HUES6 (cell line): ENCODE data around the gene MINAR1.

Experiments used
- H3K27ac ChIP-seq: 2 replicates; pipeline ENCODE4 v1.7.0; 2013; ENCODE audit warnings: low read depth, mild to moderate bottlenecking, low read length, inconsistent platforms
- H3K27me3 ChIP-seq: 2 replicates; pipeline ENCODE4 v1.6.1; 2013; ENCODE audit warnings: low read length; ENCODE audit not compliant: control insufficient read depth, insufficient read depth
- H3K36me3 ChIP-seq: 2 replicates; pipeline ENCODE4 v1.6.1; 2013; ENCODE audit warnings: low read length; ENCODE audit not compliant: control insufficient read depth, insufficient read depth
- H3K4me1 ChIP-seq: 2 replicates; pipeline ENCODE4 v1.6.1; 2013; ENCODE audit warnings: low read length; ENCODE audit not compliant: control insufficient read depth, insufficient read depth
- H3K4me3 ChIP-seq: 2 replicates; pipeline ENCODE4 v1.5.1; 2013; ENCODE audit warnings: low read depth, low read length
- H3K9ac ChIP-seq: one replicate; pipeline ENCODE4 v1.6.1; 2013; ENCODE audit warnings: mild to moderate bottlenecking, low read length
- H3K9me3 ChIP-seq: 2 replicates; pipeline ENCODE4 v1.6.1; 2013; ENCODE audit warnings: low read depth, low read length; ENCODE audit not compliant: control insufficient read depth, insufficient read depth

The MINAR1 gene, protein sequence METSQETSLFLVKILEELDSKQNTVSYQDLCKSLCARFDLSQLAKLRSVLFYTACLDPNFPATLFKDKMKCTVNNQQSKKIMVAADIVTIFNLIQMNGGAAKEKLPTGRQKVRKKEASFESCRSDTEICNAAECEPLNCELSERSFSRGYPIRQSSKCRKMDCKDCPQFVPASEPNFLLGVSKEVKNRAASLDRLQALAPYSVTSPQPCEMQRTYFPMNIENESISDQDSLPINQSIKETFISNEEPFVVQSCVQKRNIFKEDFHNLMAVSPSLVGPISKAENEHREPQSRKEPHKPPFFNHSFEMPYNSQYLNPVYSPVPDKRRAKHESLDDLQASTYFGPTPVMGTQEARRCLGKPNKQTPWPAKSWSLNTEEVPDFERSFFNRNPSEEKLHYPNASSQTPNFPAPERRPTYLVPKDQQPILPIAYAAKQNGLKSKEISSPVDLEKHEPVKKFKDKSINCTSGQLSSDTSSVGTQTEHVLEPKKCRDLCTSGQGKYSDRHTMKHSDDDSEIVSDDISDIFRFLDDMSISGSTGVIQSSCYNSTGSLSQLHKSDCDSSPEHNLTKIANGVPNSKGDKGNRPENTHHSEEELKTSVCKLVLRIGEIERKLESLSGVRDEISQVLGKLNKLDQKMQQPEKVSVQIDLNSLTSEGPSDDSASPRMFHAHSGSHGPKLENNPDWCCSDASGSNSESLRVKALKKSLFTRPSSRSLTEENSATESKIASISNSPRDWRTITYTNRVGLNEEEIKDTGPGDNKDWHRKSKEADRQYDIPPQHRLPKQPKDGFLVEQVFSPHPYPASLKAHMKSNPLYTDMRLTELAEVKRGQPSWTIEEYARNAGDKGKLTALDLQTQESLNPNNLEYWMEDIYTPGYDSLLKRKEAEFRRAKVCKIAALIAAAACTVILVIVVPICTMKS

DNA sequence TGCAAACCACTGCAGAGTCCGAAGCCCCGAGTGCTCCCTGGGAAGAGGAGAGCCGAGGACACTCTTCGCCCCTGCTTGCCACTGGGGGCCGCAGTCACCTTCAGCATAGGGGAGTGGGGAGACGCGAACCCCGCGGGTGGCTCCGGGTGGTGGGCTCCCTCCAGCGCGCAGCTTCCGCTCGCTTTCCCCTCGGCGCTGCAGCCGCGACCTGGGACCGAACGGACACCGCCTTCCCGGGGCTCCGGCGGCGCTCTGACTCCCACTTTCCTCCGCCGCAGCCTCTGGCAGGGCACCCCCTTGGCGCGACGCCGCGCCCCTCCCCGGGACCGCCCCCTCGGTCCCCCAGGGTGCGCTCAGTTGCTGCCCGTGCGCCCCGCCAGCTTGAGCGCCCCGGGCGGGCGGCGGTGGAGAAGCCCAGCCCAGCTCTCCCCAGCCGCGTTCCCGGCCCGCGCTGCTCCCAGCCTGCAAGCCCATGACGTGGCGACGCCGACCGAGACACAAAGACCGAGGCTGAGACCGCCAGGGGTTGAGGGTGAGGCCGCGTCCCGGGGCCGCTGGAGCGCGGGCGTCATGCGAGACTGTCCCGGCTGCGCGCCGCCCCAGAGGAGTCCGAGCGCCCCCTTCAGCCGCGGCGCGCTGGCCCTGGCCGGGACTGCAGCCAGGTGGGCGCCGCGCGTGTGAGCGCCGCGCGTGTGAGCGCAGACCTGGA is at the start of gene MINAR1:
Gene MINAR1 (plus strand): TSS at position 701 of the 709 bp plus-strand sequence. CDS start 23,812 bp downstream, outside the sequence.
- Histone ChIP-seq H3K4me3 (peak within 1 kb of the TSS; percentile 73), H3K4me1 (peaks cover 18% of the 10 kb centered on the region), H3K27ac (no peak within 1 kb of the TSS), H3K9me3 (no peaks in the 10 kb centered on the region), H3K27me3 (peaks cover 90% of the 10 kb centered on the region), H3K9ac (peak within 1 kb of the TSS; percentile 67), H3K36me3 (no peaks in the 10 kb centered on the region)

DNA sequence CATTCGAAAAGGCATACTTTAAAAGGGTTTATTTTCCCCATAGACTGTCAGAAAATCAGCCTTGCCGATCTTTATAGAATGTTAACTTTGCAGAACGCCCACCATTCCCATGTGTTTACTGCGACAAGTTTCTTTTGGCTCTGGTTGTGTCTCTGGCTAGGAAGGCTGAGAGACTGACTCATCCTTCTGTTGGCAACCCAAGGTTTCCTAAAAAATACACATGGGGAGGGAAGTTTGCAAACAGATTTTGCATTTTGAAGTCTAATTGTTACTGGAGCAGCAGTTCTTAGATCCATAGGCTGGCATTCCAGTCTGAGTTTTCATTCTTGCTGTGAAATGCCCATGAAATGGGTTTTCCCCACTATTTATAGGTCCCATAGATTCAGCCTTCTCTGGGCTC is 37.9 kb upstream of the MINAR1 start:
- Histone ChIP-seq H3K9ac (no peak overlapping the region), H3K36me3 (no peaks in the 10 kb centered on the region), H3K9me3 (no peaks in the 10 kb centered on the region), H3K4me1 (no peaks in the 10 kb centered on the region), H3K4me3 (no peak overlapping the region), H3K27ac (no peak overlapping the region), H3K27me3 (no peaks in the 10 kb centered on the region)

DNA sequence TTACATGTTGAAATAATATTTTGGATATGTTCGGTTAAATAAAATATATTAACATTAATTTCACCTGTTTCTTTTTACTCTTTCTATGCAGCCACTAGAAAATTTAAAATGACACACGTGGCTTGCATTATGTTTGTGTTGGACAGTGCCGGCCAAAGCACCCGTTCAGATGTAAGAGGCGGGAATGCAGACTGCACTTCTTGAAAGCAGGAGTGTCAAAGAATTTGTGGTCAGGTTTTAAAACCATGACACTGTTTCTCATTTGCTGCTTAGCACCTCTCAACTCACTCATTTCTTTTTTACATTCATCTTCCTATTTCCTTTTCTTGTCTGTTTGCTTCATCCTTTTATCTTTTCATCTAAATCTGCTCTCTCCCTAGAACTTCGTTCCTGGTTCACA is 35.3 kb upstream of the MINAR1 start:
- Histone ChIP-seq H3K27me3 (no peaks in the 10 kb centered on the region), H3K9me3 (no peaks in the 10 kb centered on the region), H3K4me3 (no peak overlapping the region), H3K4me1 (peaks cover 6% of the 10 kb centered on the region; the same call in 1 of the 2 replicates), H3K27ac (no peak overlapping the region), H3K9ac (no peak overlapping the region), H3K36me3 (no peaks in the 10 kb centered on the region)

DNA sequence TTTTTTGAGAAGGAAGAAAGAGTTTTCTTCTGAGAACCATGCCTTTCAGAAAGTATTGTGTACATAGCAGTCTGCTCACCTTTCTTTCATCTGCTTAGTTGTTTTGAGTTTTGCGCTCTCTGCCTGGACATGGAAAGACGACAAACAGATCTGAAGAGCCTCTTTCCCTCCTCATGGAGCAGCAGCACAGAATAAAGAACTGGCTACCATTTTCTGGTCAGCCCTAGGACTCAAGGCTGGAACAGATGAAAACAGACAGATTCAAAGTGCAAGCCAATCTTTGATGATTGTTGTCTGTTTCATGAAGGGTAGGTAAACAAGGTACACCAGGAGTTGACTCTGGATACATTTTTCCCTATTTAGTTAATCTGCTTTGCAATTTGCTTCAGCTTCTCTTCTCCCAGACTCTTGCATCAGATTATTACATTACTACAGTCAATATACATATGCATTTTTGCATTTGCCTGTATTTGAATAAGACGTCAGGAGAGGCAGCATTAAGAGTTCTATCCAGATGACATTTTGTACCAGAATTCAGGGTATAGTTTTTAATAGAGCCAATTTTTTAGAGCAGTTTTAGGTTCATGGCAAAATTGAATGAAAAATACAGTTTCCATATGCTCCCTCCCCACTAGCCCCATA is 34.7 kb upstream of the MINAR1 start:
- Histone ChIP-seq H3K4me1 (peaks cover 6% of the 10 kb centered on the region; the same call in 1 of the 2 replicates), H3K27me3 (no peaks in the 10 kb centered on the region), H3K4me3 (no peak overlapping the region), H3K27ac (no peak overlapping the region), H3K9ac (no peak overlapping the region), H3K36me3 (no peaks in the 10 kb centered on the region), H3K9me3 (no peaks in the 10 kb centered on the region)

DNA sequence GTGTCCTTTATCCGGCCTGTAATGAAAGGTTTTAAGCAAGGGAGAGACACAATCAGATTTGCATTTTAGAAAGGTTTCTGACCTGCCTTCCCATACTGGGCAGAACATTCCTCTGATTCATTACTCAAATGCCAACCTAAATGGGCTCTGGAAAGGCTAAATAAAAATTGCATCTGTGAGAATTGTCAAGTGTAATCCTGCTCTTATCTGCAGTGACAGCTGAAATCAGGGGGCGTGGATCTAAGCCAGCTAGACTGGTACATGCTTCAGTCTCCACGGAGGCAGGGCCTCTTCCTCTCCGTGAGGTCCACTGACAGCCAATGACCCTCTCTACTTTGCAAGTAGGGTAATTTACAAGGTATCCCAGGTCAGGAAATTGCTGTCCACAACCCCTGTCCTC is 32.5 kb upstream of the MINAR1 start:
- H3K36me3 ChIP-seq = no peaks in the 10 kb centered on the region
- H3K27me3 ChIP-seq = no peaks in the 10 kb centered on the region
- no peak overlapping the region for H3K9ac ChIP-seq
- no peaks in the 10 kb centered on the region for H3K9me3 ChIP-seq
- H3K4me3 ChIP-seq = no peak overlapping the region
- H3K4me1 ChIP-seq = peaks cover 6% of the 10 kb centered on the region; the same call in 1 of the 2 replicates
- H3K27ac ChIP-seq = no peak overlapping the region

DNA sequence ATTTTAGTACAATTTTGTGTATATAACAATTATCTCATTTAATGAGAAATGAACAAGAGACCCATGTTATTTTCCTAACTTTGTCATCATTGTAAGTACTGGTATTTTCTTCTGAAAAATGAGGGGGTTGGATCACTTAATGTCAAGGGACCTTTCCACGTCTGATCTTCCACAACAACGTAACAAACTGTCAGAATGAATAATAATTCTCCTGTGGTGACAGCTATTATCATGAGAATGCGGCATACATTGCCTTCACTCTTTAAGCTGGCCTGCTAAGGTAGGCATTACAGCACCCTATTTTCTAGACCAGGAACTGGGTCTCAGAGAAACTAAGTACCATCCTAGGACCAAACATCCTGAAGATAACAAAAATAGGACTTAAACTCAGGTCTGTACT is 31.5 kb upstream of the MINAR1 start:
- Histone ChIP-seq H3K4me3 (no peak overlapping the region), H3K36me3 (no peaks in the 10 kb centered on the region), H3K9me3 (no peaks in the 10 kb centered on the region), H3K27me3 (no peaks in the 10 kb centered on the region), H3K27ac (no peak overlapping the region), H3K9ac (no peak overlapping the region), H3K4me1 (peaks cover 6% of the 10 kb centered on the region; the same call in 1 of the 2 replicates)

DNA sequence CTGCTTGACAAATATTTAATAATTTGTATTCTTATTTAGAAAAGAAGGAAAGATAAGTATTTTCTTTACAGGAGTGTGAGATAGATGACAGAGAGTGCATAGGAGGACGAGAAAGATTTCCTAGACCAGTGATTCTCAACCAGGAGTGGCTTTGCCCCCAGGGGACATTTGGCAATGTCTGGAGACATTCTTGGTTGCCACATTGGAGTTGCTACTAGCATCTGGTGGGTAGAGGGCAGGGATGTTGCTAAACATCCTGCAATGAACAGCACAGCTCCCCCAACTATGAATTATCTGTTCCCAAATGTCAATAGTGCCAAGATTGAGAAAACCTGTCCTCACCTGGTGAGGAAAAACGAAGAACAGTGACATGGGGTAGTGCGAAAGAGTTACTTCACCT is 30.8 kb upstream of the MINAR1 start:
- H3K4me1 ChIP-seq = peaks cover 6% of the 10 kb centered on the region; the same call in 1 of the 2 replicates
- no peak overlapping the region for H3K9ac ChIP-seq
- H3K27me3 ChIP-seq = no peaks in the 10 kb centered on the region
- H3K27ac ChIP-seq = no peak overlapping the region
- no peak overlapping the region for H3K4me3 ChIP-seq
- H3K9me3 ChIP-seq = no peaks in the 10 kb centered on the region
- H3K36me3 ChIP-seq = no peaks in the 10 kb centered on the region

DNA sequence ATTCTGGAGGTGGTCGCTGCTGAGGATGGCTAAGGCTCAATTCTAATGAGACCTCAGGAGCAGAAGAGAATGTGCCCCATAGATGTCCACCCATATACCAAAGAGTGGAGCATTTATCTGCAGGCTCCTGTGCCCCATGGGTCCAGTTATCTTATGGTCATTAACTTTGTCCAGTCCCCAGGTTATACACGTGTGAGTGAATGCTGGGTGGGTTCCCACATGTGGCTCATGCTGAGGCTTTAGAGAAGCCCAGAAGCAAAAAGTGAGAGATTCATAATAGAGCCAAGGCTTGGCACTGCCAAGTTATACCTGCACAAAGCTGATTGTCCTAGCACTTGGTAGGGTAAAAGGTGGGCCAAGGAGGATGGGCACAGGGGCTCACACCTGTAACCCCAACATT is 30.0 kb upstream of the MINAR1 start:
- Histone ChIP-seq H3K36me3 (no peaks in the 10 kb centered on the region), H3K9me3 (no peaks in the 10 kb centered on the region), H3K4me3 (no peak overlapping the region), H3K9ac (no peak overlapping the region), H3K4me1 (peaks cover 6% of the 10 kb centered on the region; the same call in 1 of the 2 replicates), H3K27me3 (no peaks in the 10 kb centered on the region), H3K27ac (no peak overlapping the region)

DNA sequence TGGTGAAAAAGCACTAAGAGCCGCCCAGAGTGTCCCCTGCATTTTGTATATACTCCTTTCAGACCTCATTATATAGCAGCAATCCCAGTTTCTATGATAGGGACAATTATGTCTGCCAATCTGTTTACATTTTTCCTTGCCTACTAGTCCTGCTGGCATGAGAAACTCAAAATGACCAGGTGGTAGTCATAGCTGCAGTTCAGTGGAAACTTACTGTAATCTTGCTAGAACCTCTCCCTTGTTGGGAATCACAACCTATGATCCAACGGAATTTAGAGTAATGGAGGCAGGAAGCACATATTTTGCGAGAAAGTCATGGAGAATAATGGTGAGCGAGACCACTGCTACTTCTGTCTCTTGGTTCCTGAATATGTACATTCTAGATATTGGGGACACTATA is 28.6 kb upstream of the MINAR1 start:
- H3K27ac ChIP-seq = no peak overlapping the region
- H3K4me1 ChIP-seq = peaks cover 15% of the 10 kb centered on the region
- H3K9ac ChIP-seq = no peak overlapping the region
- no peaks in the 10 kb centered on the region for H3K9me3 ChIP-seq
- H3K36me3 ChIP-seq = no peaks in the 10 kb centered on the region
- H3K4me3 ChIP-seq = no peak overlapping the region
- no peaks in the 10 kb centered on the region for H3K27me3 ChIP-seq

DNA sequence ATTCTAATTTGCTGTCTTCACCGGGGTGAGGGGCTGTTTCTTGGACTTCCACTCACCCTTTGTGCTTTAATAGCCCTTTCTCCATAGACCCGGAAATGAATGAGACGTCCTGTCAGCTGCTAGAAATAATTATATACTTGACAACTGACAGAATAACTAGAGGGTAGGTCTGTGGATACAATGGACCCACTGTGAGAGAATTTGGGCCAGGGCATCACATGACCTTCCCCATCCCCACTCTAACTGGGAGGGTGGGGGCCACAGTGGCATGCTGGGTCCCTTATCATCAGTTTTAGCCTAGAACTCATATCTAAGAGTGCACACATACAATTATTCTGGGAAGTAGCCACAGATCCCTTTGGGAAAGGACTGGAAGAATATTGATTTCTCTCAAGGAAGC is 25.9 kb upstream of the MINAR1 start:
- Histone ChIP-seq H3K4me3 (no peak overlapping the region), H3K9ac (no peak overlapping the region), H3K27me3 (no peaks in the 10 kb centered on the region), H3K36me3 (no peaks in the 10 kb centered on the region), H3K4me1 (peaks cover 21% of the 10 kb centered on the region), H3K27ac (no peak overlapping the region), H3K9me3 (no peaks in the 10 kb centered on the region)
